Peyer's patch (tissue), 4 donors: ENCODE measurements around the gene LRRC46.

Experiments used
- CTCF ChIP-seq, 6 experiments: fragments of 450-650 bp in 4 of 6; fragments of 200-600 bp in 2 of 6; sonication (generic) in 1 of 6; IDR thresholded peaks; one replicate each; pipeline ENCODE4 v1.5.1; 2017 to 2019; ENCODE audit warnings: antibody characterized with exemption in 6 of 6, mild to moderate bottlenecking in 3 of 6, moderate library complexity in 1 of 6
- POLR2A ChIP-seq, 2 donors: fragments of 450-650 bp; IDR thresholded peaks; one replicate each; pipeline ENCODE4 v1.5.1; 2017; ENCODE audit warnings: antibody characterized with exemption in 2 of 2, mild to moderate bottlenecking in 2 of 2, moderate library complexity in 2 of 2

GRCh38 chr17:47850692-47851573 lies 19.5 kb downstream of the LRRC46 start, which contains the start of gene SP6:
- TF ChIP-seq CTCF (IDR thresholded peaks at IDR 0.05): peak in 4 of 6 experiments; percentile 12 to 56 (median 44)
- peak; percentile 82 to 95 for TF ChIP-seq POLR2A (IDR thresholded peaks at IDR 0.05)
